ENCODE results near the gene SEMA5B.

The SEMA5B gene

GRCh38 chr3:122992676-122993075, 34.9 kb downstream of the SEMA5B start:
- TF ChIP-seq CTCF (IDR thresholded peaks at IDR 0.05; ENCODE audit: insufficient read depth, low read depth, low read length, missing control alignments): no peak
- DNase-seq (ENCODE audit: low read depth): no peak
- no peak overlapping the region for H3K4me3 ChIP-seq (ENCODE audit: low read length)

DNA sequence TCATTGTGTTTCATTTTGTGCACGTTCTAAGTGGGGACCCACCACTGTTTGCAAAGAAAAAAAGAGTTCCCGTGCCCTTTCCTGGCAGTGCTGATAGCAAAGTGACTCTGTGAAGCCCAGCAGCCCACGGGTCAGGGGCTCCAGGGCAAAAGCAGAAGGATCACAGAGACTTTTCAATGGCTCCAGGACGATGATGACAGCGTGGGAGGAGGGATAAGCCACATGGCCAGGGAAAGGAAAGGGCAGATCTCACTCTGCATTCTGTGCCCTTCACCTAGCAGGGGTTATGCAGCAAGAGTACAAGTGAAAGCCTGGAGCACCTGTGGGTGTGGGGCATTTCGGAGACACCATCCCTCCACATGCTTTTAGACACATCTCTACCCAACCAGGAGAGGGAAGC, 35.4 kb downstream of the SEMA5B start:
- no peak for DNase-seq (ENCODE audit: low read depth)
- H3K4me3 ChIP-seq (ENCODE audit: low read length): no peak overlapping the region
- TF ChIP-seq CTCF (IDR thresholded peaks at IDR 0.05; ENCODE audit: insufficient read depth, low read depth, low read length, missing control alignments): no peak

- H3K4me3 ChIP-seq (ENCODE audit: low read length): no peak overlapping the region
- no peak for DNase-seq (ENCODE audit: low read depth)
- no peak for TF ChIP-seq CTCF (IDR thresholded peaks at IDR 0.05; ENCODE audit: insufficient read depth, low read depth, low read length, missing control alignments)
These were observed 36.2 kb downstream of the SEMA5B start for GRCh38 chr3:122991236-122991985.

GRCh38 chr3:122989856-122990575, 37.5 kb downstream of the SEMA5B start:
- TF ChIP-seq CTCF (IDR thresholded peaks at IDR 0.05; ENCODE audit: insufficient read depth, low read depth, low read length, missing control alignments): no peak
- no peak for DNase-seq (ENCODE audit: low read depth)
- no peak overlapping the region for H3K4me3 ChIP-seq (ENCODE audit: low read length)

DNA sequence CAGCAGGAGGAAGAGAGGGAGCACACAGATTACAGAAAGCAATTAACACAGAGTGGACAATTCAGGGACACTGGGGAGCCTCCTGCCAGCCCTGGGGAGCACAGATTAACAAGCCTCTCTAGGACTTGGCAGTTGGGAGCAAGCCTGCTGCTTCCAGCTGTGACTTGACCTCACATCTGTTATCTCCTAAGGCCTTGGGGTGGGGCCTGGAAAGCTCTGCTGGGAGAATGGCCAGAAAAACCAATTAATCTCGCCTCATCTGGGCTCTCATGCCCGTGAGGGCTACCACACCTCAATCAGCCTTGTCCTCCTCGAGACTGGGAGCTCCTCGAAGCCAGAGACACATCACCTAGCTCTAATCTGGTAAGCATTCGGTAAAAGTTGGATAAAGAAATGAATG, 39.1 kb downstream of the SEMA5B start:
- TF ChIP-seq CTCF (IDR thresholded peaks at IDR 0.05; ENCODE audit: insufficient read depth, low read depth, low read length, missing control alignments): no peak
- no peak overlapping the region for H3K4me3 ChIP-seq (ENCODE audit: low read length)
- no peak for DNase-seq (ENCODE audit: low read depth)

DNA sequence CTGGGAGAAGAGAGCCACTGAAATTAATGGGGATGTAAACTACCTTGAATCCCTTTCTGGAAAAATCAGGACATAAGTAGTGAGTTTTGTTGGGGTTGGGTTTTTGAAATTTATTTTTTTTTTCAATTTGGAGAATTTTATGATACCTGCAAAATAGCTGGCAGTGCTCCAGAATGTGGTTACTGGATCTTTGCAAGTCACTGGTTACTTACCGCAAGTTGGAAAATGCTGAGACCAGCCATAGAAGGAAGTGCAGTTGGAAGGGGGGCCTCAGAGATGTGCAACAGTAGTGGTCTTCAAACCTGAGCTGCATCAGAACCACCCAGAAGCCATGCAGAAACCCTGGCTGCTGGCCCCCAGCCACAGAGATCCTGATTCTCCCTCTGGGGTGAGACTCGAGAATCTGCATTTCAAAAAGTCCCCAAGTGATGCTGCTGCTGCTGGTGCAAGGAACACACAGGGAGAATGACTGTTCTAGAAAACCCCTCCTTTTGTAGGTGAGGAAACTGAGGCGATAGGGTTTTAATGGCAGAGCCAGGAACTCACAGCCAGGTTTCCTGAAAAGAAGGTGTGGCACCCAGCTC, 39.7 kb downstream of the SEMA5B start:
- H3K4me3 ChIP-seq (ENCODE audit: low read length): no peak overlapping the region
- no peak for TF ChIP-seq CTCF (IDR thresholded peaks at IDR 0.05; ENCODE audit: insufficient read depth, low read depth, low read length, missing control alignments)
- DNase-seq (ENCODE audit: low read depth): no peak
